Measurements from ENCODE around the gene LPCAT1. TPM values are rescaled to one million over a fixed set of nuclear protein-coding genes. Genes with fewer than 3 reads are reported as not detected.
"Not testable (repeated sequence)": the region's sequence is repeated elsewhere in the genome, so short reads cannot be mapped to it uniquely, and the experiment has no call there.

LPCAT1 gene
- total RNA-seq, 8 experiments from 2014 or later = 16.8 to 39.2 (median 29.8) TPM

- WGBS, 10 experiments = 0 to 100% (median 94%) methylated on average over 1 to 8 of the region's 16 CpGs; no CpG with 5 or more reads in 3 of the 10 experiments
- H3K4me3 ChIP-seq = no peak overlapping the region
- H3K4me1 ChIP-seq (replicated peaks in 1 of 2) = peaks cover 0 to 2% of the 10 kb centered on the region in 2 donors
- in situ Hi-C loops (cut with MboI; ENCODE audit: low pct_unique_long_range_greater_than_20kb in 2 of 9, low sequenced_read_pairs in 9 of 9, unreplicated experiment in 9 of 9) = no loop called here
- ATAC-seq (replicated peaks in 6 of 8) = no peak
- no peak overlapping the region for H3K27ac ChIP-seq
These were observed 63.6 kb downstream of the LPCAT1 start for GRCh38 chr5:1460054-1460682.

- H3K4me3 ChIP-seq; H3K4me1 ChIP-seq (replicated peaks in 1 of 2); ATAC-seq (replicated peaks in 6 of 8); in situ Hi-C loops (cut with MboI; ENCODE audit: low pct_unique_long_range_greater_than_20kb in 2 of 9, low sequenced_read_pairs in 9 of 9, unreplicated experiment in 9 of 9); H3K27ac ChIP-seq: not testable (repeated sequence)
- 100% methylated on average over 1 to 2 of the region's 2 CpGs; no CpG with 5 or more reads in 8 of the 10 experiments for WGBS, 10 experiments
These were observed 64.3 kb downstream of the LPCAT1 start for GRCh38 chr5:1459435-1459834.

GRCh38 chr5:1456110-1456881 is 67.5 kb downstream of the LPCAT1 start:
- WGBS, 10 experiments = 71 to 100% (median 86%) methylated on average over 2 to 3 of the region's 20 CpGs; no CpG with 5 or more reads in 6 of the 10 experiments
- H3K4me1 ChIP-seq (replicated peaks in 1 of 2); H3K27ac ChIP-seq; in situ Hi-C loops (cut with MboI; ENCODE audit: low pct_unique_long_range_greater_than_20kb in 2 of 9, low sequenced_read_pairs in 9 of 9, unreplicated experiment in 9 of 9); ATAC-seq (replicated peaks in 6 of 8); H3K4me3 ChIP-seq: not testable (repeated sequence)

GRCh38 chr5:1453613-1454012 is 70.1 kb downstream of the LPCAT1 start:
- Histone ChIP-seq H3K4me3 (no peak overlapping the region), H3K4me1 (replicated peaks in 1 of 2) (no peaks in the 10 kb centered on the region), H3K27ac (no peak overlapping the region)
- in situ Hi-C loops (cut with MboI; ENCODE audit: low pct_unique_long_range_greater_than_20kb in 2 of 9, low sequenced_read_pairs in 9 of 9, unreplicated experiment in 9 of 9) = no loop called here
- no peak for ATAC-seq (replicated peaks in 6 of 8)
- WGBS, 10 experiments = 17 to 83% (median 56%) methylated on average over 1 to 2 of the region's 2 CpGs; no CpG with 5 or more reads in 2 of the 10 experiments

- no peak overlapping the region for H3K27ac ChIP-seq
- no peak overlapping the region for H3K4me3 ChIP-seq
- 34 to 100% (median 85%) methylated on average over 2 to 10 of the region's 12 CpGs for WGBS, 10 experiments
- ATAC-seq (replicated peaks in 6 of 8) = no peak
- H3K4me1 ChIP-seq (replicated peaks in 1 of 2) = peaks cover 3 to 4% of the 10 kb centered on the region in 2 donors
- in situ Hi-C loops (cut with MboI; ENCODE audit: low pct_unique_long_range_greater_than_20kb in 2 of 9, low sequenced_read_pairs in 9 of 9, unreplicated experiment in 9 of 9) = no loop called here
These were observed 74.6 kb downstream of the LPCAT1 start for GRCh38 chr5:1449081-1449630.

GRCh38 chr5:1448511-1449011 is 75.2 kb downstream of the LPCAT1 start:
- ATAC-seq (replicated peaks in 6 of 8) = peak in 2 of 8 experiments; percentile 16 to 29
- in situ Hi-C loops (cut with MboI; ENCODE audit: low pct_unique_long_range_greater_than_20kb in 2 of 9, low sequenced_read_pairs in 9 of 9, unreplicated experiment in 9 of 9) = no loop called here
- Histone ChIP-seq H3K27ac (no peak overlapping the region), H3K4me1 (replicated peaks in 1 of 2) (peaks cover 3 to 4% of the 10 kb centered on the region in 2 donors), H3K4me3 (no peak overlapping the region)
- 40 to 100% (median 89%) methylated on average over 1 to 4 of the region's 5 CpGs; no CpG with 5 or more reads in 3 of the 10 experiments for WGBS, 10 experiments

- H3K4me3 ChIP-seq = no peak overlapping the region
- H3K4me1 ChIP-seq (replicated peaks in 1 of 2) = peaks cover 3 to 4% of the 10 kb centered on the region in 2 donors
- no peak overlapping the region for H3K27ac ChIP-seq
- WGBS, 10 experiments = 7 to 68% (median 37%) methylated on average over 1 to 7 of the region's 16 CpGs; no CpG with 5 or more reads in 4 of the 10 experiments
- in situ Hi-C loops (cut with MboI; ENCODE audit: low pct_unique_long_range_greater_than_20kb in 2 of 9, low sequenced_read_pairs in 9 of 9, unreplicated experiment in 9 of 9) = no loop called here
- no peak for ATAC-seq (replicated peaks in 6 of 8)
These were observed 75.9 kb downstream of the LPCAT1 start for GRCh38 chr5:1447671-1448361.

GRCh38 chr5:1446602-1447343 is 77.0 kb downstream of the LPCAT1 start:
- WGBS, 10 experiments = 20 to 100% (median 80%) methylated on average over 1 to 2 of the region's 16 CpGs; no CpG with 5 or more reads in 3 of the 10 experiments
- no peak for ATAC-seq (replicated peaks in 6 of 8)
- peaks cover 3 to 4% of the 10 kb centered on the region in 2 donors for H3K4me1 ChIP-seq (replicated peaks in 1 of 2)
- H3K4me3 ChIP-seq = no peak overlapping the region
- no peak overlapping the region for H3K27ac ChIP-seq
- in situ Hi-C loops (cut with MboI; ENCODE audit: low pct_unique_long_range_greater_than_20kb in 2 of 9, low sequenced_read_pairs in 9 of 9, unreplicated experiment in 9 of 9) = no loop called here

- peak in 6 of 8 experiments; percentile 3 to 33 (median 22) for ATAC-seq (replicated peaks in 6 of 8)
- H3K4me3 ChIP-seq = no peak overlapping the region
- in situ Hi-C loops (cut with MboI; ENCODE audit: low pct_unique_long_range_greater_than_20kb in 2 of 9, low sequenced_read_pairs in 9 of 9, unreplicated experiment in 9 of 9) = no loop called here
- no peak overlapping the region for H3K27ac ChIP-seq
- 0% methylated on average over 3 of the region's 92 CpGs; no CpG with 5 or more reads in 9 of the 10 experiments for WGBS, 10 experiments
- peaks cover 3 to 4% of the 10 kb centered on the region in 2 donors for H3K4me1 ChIP-seq (replicated peaks in 1 of 2)
These were observed 77.8 kb downstream of the LPCAT1 start for GRCh38 chr5:1445689-1446601.

GRCh38 chr5:1445313-1445688 is 78.5 kb downstream of the LPCAT1 start, which contains the start of gene SLC6A3:
Gene SLC6A3, minus strand, starts transcription at chr5:1445440. Its CDS starts 2,243 bp downstream, at chr5:1443197.
- no CpG with 5 or more reads among the region's 52 CpGs for WGBS, 10 experiments
- Histone ChIP-seq H3K27ac (no peak within 1 kb of the TSS), H3K4me3 (peak within 1 kb of the TSS in 1 of 5 donors; percentile 22), H3K4me1 (replicated peaks in 1 of 2) (peaks cover 3 to 4% of the 10 kb centered on the region in 2 donors)
- peak; percentile 58 to 91 (median 73) for ATAC-seq (replicated peaks in 6 of 8)
- in situ Hi-C loops (cut with MboI; ENCODE audit: low pct_unique_long_range_greater_than_20kb in 2 of 9, low sequenced_read_pairs in 9 of 9, unreplicated experiment in 9 of 9) = no loop called here

- 0 to 16% (median 0%) methylated on average over 2 to 5 of the region's 68 CpGs; no CpG with 5 or more reads in 6 of the 10 experiments for WGBS, 10 experiments
- in situ Hi-C loops (cut with MboI; ENCODE audit: low pct_unique_long_range_greater_than_20kb in 2 of 9, low sequenced_read_pairs in 9 of 9, unreplicated experiment in 9 of 9) = no loop called here
These were observed 79.2 kb downstream of the LPCAT1 start for GRCh38 chr5:1444361-1445189.

More at GRCh38 chr5:1444361-1445189, 79.2 kb downstream of the LPCAT1 start:
- Histone ChIP-seq H3K4me3 (peak overlapping the region in 1 of 5 donors; percentile 22), H3K4me1 (replicated peaks in 1 of 2) (peaks cover 3 to 4% of the 10 kb centered on the region in 2 donors), H3K27ac (no peak overlapping the region)
- peak in 6 of 8 experiments; percentile 12 to 35 (median 14) for ATAC-seq (replicated peaks in 6 of 8)

Measured in motor neuron (in vitro differentiated cells).